ENCODE measurements around the gene ANKHD1.
A peak's percentile ranks its signal among the peaks of the same experiment; 100 is the strongest.
"Not testable (repeated sequence)": the region's sequence is repeated elsewhere in the genome, so short reads cannot be mapped to it uniquely, and the experiment has no call there.

ANKHD1 gene

GRCh38 chr5:140381351-140381750, 20.3 kb upstream of the ANKHD1 start:
- DNase-seq: no peak

GRCh38 chr5:140381972-140382371, 19.7 kb upstream of the ANKHD1 start:
- no peak for DNase-seq

- no peak for DNase-seq
These were observed 18.8 kb upstream of the ANKHD1 start for GRCh38 chr5:140382866-140383265.

DNA sequence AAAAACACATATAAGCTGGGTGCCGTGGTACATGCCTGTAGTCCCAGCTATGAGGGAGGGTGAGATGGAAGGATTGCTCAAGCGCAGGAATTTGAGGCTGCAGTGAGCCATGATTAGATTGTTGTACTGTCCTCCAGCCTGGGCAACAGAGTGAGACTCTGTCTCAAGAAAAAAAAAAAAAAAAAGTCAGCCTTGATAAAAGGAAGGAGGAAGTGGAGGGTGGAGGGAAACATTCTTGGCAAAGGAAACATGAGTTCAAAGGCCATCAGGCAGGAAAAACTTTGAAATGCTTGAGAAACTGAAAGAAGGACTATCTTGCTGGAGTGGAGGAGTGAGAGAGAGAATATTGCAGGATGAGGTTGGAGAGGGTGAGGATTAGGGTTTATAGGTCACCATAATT, 18.3 kb upstream of the ANKHD1 start:
- no peak for DNase-seq

DNA sequence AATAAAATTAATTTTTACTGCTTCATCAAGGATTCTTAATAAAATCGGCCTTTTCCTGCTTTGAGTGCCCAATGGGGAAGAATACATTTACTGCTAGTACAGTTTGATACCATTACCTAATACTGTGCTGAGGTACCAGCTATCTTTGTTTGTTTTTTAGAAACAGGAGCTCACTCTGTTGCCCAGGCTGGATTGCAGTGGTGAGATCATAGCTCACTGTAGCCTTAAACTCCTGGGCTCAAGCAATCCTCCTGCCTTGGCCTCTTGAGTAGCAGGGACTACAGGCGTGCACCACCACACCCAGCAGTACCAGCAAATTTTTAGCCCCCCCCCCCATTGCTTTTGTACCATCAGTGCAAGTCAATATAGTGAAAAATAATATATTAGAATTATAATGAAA, 13.6 kb upstream of the ANKHD1 start:
- no peak for DNase-seq

DNA sequence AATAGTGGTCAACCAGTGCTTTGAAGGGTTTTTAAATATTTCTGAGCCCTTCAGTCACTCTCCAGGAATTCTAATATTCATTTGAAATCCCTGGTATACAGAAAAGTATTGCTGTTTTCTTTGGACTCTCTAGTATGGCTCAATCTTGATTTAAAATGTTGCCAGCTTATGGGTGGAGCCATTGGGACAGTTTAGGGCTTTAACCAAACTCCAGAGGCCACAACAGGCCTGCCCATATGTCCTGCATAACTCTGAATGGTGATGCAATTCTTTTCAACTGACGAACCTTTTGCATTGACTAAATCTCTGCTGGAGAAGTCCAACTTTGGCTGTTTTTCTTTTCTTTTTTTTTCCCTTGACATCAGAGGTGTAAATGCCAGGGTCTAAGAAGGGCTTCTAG, 10.3 kb upstream of the ANKHD1 start:
- DNase-seq: no peak

DNA sequence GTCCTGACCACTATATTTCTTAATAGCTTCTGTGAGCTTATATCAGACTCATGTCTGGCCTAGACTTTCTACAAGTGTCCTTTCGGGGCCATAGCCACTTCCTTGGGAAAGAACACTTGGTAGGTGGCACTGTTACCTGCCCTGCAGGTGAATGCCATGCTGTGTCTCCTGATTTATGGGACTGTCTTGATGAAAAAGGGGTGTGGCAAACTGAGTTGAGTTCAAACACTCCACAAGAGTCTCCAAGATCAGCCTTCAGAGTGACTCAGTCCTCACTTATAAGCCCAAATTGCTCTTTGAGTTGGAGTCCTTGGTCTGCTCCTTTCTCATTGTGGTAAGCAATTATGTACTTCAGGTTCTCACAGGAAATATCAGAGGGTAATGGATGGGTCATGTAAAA, 9.9 kb upstream of the ANKHD1 start:
- no peak for DNase-seq

- DNase-seq: no peak
These were observed 7.9 kb upstream of the ANKHD1 start for GRCh38 chr5:140393738-140394137.

DNA sequence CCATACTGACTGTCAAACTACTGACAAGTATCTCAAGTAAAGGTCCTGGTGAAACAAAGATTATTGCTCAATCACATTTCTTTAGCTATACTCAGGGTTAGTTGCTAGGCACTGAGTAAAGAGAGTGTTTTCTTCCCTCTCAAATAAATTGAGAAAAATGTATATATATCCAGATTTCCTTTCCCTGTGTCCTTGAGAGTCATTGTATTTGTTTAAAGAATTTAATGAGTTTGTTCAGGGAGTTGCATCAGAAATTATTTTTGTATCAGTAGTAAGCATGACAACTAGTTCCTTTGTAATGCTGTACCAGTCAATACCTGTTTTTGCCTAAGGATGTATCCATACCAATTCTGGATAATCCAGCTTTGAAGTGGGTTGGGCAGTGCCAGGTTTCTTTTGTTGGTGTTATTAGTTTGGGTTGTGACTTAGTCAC, 3.2 kb upstream of the ANKHD1 start:
- DNase-seq: no peak

- no peak for DNase-seq
These were observed 1.5 kb upstream of the ANKHD1 start for GRCh38 chr5:140399979-140400729.

GRCh38 chr5:140400730-140401361, 787 bp upstream of the ANKHD1 start:
- DNase-seq: peak; percentile 97

GRCh38 chr5:140402258-140403074, 833 bp downstream of the ANKHD1 start:
- peak; percentile 69 for DNase-seq

DNA sequence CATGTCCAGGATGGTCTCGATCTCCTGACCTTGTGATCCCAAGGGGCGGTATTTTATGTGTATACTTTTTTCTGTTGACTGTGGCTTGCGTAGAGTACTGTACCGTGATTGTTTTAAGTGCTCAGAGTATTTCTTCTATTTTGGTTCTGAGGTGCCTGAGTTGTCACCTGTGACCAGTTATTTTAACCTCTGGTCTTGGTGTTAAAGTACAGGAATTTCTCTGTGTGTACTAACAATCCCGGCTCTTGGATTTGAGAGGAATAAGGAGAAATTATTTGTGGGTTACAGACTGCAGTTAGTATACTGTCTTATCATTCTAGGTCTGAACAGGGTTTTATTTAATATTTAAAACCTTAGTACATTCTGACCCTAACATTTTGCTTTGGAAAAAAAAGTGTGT, 2.0 kb downstream of the ANKHD1 start:
- DNase-seq: no peak

- no peak for DNase-seq
These were observed 7.2 kb downstream of the ANKHD1 start for GRCh38 chr5:140408750-140409241.

GRCh38 chr5:140413230-140413629, 11.6 kb downstream of the ANKHD1 start:
- DNase-seq: no peak

GRCh38 chr5:140417235-140417634, 15.6 kb downstream of the ANKHD1 start:
- no peak for DNase-seq

DNA sequence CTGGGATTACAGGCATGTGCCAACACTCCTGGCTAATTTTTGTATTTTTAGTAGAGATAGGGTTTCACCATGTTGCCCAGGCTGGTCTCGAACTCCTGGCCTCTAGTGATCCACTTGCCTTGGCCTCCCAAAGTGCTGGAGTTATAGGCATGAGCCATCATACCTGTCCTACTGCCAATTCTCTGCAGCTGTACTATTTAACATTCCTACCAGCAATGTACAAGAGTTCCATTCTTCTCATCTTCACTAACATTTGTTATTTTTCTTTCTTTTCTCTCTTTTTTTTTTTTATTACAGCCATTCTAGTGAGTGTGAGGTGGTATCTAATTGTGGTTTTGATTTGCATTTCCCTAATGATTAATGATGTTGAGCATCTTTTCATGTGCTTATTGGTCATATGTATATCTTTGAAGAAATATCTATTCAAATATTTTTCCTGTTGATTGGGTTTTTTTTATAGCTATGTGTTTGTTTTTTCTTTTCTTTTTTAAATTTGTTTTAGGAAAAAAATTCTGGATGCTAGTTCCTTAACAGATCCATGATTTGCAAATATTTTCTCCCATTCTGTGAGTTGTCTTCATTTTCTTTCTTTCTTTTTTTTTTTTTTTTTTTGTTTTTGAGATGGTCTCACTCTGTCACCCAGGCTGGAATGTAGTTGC, 17.4 kb downstream of the ANKHD1 start:
- no peak for DNase-seq

GRCh38 chr5:140420226-140420570, 18.6 kb downstream of the ANKHD1 start:
- DNase-seq: no peak

GRCh38 chr5:140420665-140421361, 19.2 kb downstream of the ANKHD1 start:
- no peak for DNase-seq

DNA sequence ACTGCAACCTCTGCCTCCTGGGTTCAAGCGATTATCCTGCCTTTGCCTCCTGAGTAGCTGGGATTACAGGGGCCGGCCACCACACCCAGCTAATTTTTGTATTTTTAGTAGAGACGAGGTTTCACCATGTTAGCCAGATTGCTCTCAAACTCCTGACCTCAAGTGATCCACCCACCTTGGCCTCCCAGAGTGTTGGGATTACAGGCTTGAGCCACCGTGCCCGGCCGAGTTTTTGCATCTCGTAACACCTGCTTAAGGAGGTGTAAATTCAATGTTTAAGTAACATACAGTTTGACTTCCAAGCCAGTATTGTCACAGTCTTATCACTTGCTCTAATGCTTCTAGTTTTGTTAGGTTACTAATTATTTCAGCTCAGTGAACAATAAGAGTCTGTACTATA, 19.7 kb downstream of the ANKHD1 start:
- DNase-seq: not testable (repeated sequence)

DNA sequence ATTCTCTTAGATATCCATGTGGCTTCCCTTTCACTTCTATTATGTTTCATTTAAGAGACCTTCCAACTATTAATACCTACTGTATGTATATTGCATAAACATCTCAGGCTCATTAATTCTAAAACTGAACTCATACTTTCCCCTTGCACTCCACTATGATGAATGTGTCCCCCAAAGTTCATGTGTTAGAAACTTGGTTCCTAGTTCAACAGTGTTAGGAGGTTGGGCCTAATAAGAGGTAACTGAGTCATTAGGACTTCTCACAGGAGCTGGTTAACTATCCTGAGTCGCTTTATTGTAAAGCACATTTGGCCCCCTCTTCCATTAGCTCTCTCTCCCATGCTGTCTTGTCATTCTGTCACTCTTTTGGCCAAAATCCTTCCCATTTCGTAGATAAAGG, 22.0 kb downstream of the ANKHD1 start:
- DNase-seq: no peak

- DNase-seq: no peak
These were observed 22.5 kb downstream of the ANKHD1 start for GRCh38 chr5:140424135-140424534.

DNA sequence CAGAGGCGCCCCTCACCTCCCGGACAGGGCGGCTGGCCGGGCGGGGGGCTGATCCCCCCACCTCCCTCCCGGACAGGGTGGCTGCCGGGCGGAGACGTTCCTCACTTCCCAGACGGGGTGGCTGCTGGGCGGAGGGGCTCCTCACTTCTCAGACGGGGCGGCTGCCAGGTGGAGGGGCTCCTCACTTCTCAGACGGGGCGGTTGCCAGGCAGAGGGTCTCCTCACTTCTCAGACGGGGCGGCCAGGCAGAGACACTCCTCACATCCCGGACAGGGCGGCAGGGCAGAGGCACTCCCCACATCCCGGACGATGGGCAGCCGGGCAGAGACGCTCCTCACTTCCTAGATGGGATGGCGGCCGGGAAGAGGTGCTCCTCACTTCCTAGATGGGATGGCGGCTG, 26.1 kb downstream of the ANKHD1 start:
- DNase-seq: not testable (repeated sequence)

All from NCI-H526 treated with DMSO at 0.1 percent for 48 hours (cell line).